GM23338 (cell line): Measurements from ENCODE around the gene VSIR. TPM values are rescaled to one million over a fixed set of nuclear protein-coding genes. Genes with fewer than 3 reads are reported as not detected.
A peak's percentile ranks its signal among the peaks of the same experiment; 100 is the strongest.

Experiments
- ATAC-seq: fragments of 200-7000 bp; cut with Tn5 transposase; 3 replicates; pipeline ENCODE4 v1.9.1; 2020
- DNase-seq: peaks from one replicate; pipeline ENCODE4 v3.0.0-alpha.2; 2015; ENCODE audit warnings: low spot score
- H2AFZ ChIP-seq: fragments of 200-600 bp; sonication (generic); 2 replicates; pipeline ENCODE4 v1.8.0; 2016; ENCODE audit warnings: antibody characterized with exemption, mild to moderate bottlenecking, moderate library complexity
- H3F3A ChIP-seq: fragments of 200-600 bp; sonication (generic); replicated peaks from 2 replicates; pipeline ENCODE4 v1.8.0; 2017; ENCODE audit warnings: antibody characterized with exemption, mixed run types, low read depth
- H3K27ac ChIP-seq: fragments of 200-600 bp; sonication (generic); 2 replicates; pipeline ENCODE4 v1.6.1; 2016; ENCODE audit warnings: low read depth
- H3K27me3 ChIP-seq: fragments of 200-600 bp; sonication (generic); 2 replicates; pipeline ENCODE4 v1.8.0; 2016; ENCODE audit warnings: mild to moderate bottlenecking, mixed run types, moderate library complexity; ENCODE audit not compliant: insufficient read depth
- H3K36me3 ChIP-seq: fragments of 200-600 bp; sonication (generic); 2 replicates; pipeline ENCODE4 v1.8.0; 2016; ENCODE audit warnings: mild to moderate bottlenecking; ENCODE audit not compliant: insufficient read depth
- H3K4me1 ChIP-seq: fragments of 200-600 bp; sonication (generic); 2 replicates; pipeline ENCODE4 v1.8.0; 2016; ENCODE audit warnings: mild to moderate bottlenecking, moderate library complexity; ENCODE audit not compliant: insufficient read depth
- H3K4me2 ChIP-seq: fragments of 200-600 bp; sonication (generic); 2 replicates; pipeline ENCODE4 v1.7.1; 2017; ENCODE audit warnings: mixed run types
- H3K4me3 ChIP-seq: fragments of 200-600 bp; sonication (generic); 2 replicates; pipeline ENCODE4 v1.6.1; 2016; ENCODE audit warnings: mixed run types
- H3K79me2 ChIP-seq: fragments of 200-600 bp; sonication (generic); replicated peaks from 2 replicates; pipeline ENCODE4 v1.8.0; 2017; ENCODE audit warnings: mild to moderate bottlenecking; ENCODE audit not compliant: insufficient read depth
- H3K9me2 ChIP-seq: fragments of 200-600 bp; sonication (generic); 2 replicates; pipeline ENCODE4 v1.8.0; 2017; ENCODE audit not compliant: insufficient read depth
- H4K20me1 ChIP-seq: fragments of 200-600 bp; sonication (generic); replicated peaks from 2 replicates; pipeline ENCODE4 v1.8.0; 2017; ENCODE audit warnings: mild to moderate bottlenecking; ENCODE audit not compliant: insufficient read depth
- H3K27ac Mint-ChIP-seq: 2 replicates; pipeline ENCODE4 v1.8.0; 2020; ENCODE audit warnings: inconsistent platforms, mild to moderate bottlenecking, moderate library complexity, mixed read lengths
- H3K27me3 Mint-ChIP-seq: 3 replicates; pipeline ENCODE4 v1.8.0; 2022; ENCODE audit warnings: low read depth, mild to moderate bottlenecking, moderate library complexity, mixed read lengths, inconsistent platforms; ENCODE audit not compliant: insufficient read depth, poor library complexity
- H3K36me3 Mint-ChIP-seq: 3 replicates; pipeline ENCODE4 v1.8.0; 2021; ENCODE audit warnings: low read depth, mild to moderate bottlenecking, inconsistent platforms, moderate library complexity, mixed read lengths
- H3K4me1 Mint-ChIP-seq: 3 replicates; pipeline ENCODE4 v1.8.0; 2020; ENCODE audit warnings: mild to moderate bottlenecking, inconsistent platforms, mixed read lengths
- H3K4me3 Mint-ChIP-seq: 3 replicates; pipeline ENCODE4 v1.8.0; 2021; ENCODE audit warnings: moderate library complexity, mild to moderate bottlenecking, inconsistent platforms, mixed read lengths
- H3K9me3 Mint-ChIP-seq: 3 replicates; pipeline ENCODE4 v1.8.0; 2020; ENCODE audit warnings: moderate library complexity, mild to moderate bottlenecking, inconsistent platforms, mixed read lengths
- CREB1 ChIP-seq: fragments of 250-450 bp; sonication (Bioruptor Pico); IDR thresholded peaks from 2 replicates; pipeline ENCODE4 v1.5.0; 2020; ENCODE audit warnings: low read depth, mild to moderate bottlenecking, moderate library complexity
- REST ChIP-seq: IDR thresholded peaks from one replicate; pipeline ENCODE4 v1.6.1; 2018; ENCODE audit warnings: antibody characterized with exemption; ENCODE audit not compliant: unreplicated experiment
- STAT1 ChIP-seq: IDR thresholded peaks from one replicate; pipeline ENCODE4 v1.6.1; 2016; ENCODE audit warnings: antibody characterized with exemption; ENCODE audit not compliant: unreplicated experiment
- long read RNA-seq: library from polyadenylated mRNA; unstranded; transcript quantifications from one replicate; pipeline ENCODE4 v2.0.0, GENCODE V29; 2020; ENCODE audit not compliant: unreplicated experiment
- polyA plus RNA-seq: library from polyadenylated mRNA; unstranded; fragments of >200 nt; fragmentation: Nextera tagmentation; extraction: Ambion mirVana; gene quantifications from 2 replicates; pipeline ENCODE4 v1.2.1, GENCODE V29; 2016
- total RNA-seq: library from RNA; depleted of rRNA; stranded (reverse); fragments of >200 nt; shearing (Covaris generic); gene quantifications from 2 replicates; pipeline ENCODE4 v1.2.3, GENCODE V29; 2014; rRNA removed
- TF ChIP-seq, protein P1 (sequence below): fragments of 250-450 bp; sonication (Bioruptor Pico); IDR thresholded peaks from 2 replicates; pipeline ENCODE4 v1.5.0; 2020; ENCODE audit warnings: mild to moderate bottlenecking, moderate library complexity
- TF ChIP-seq, protein P2 (sequence below), 2 experiments: fragments of 200-600 bp in 1 of 2; sonication (generic) in 1 of 2; conservative IDR thresholded peaks; 2 replicates each; pipeline versions ENCODE4 v1.5.1 to v1.6.1; 2016 to 2017; ENCODE audit warnings: antibody characterized with exemption in 2 of 2, low read depth in 2 of 2, mild to moderate bottlenecking in 2 of 2, moderate library complexity in 1 of 2

The VSIR gene
- total RNA-seq: 0.04 and 0.10 TPM in 2 replicates
- 0.74 TPM in 1 of 2 replicates, not detected in the other for polyA plus RNA-seq
- long read RNA-seq: 0 reads

- no peak within 1 kb of the TSS for H3K27ac Mint-ChIP-seq
- H3F3A ChIP-seq: no peaks in the 10 kb centered on the region
Observed at GRCh38 chr10:71773221-71773971, at the start of gene VSIR. Gene VSIR, minus strand, starts transcription at chr10:71773520. Its CDS starts 81 bp downstream, at chr10:71773439.

More at GRCh38 chr10:71773221-71773971, at the start of gene VSIR:
- no peaks in the 10 kb centered on the region for H3K4me1 ChIP-seq
- no peaks in the 10 kb centered on the region for H3K9me2 ChIP-seq
- Mint-ChIP-seq H3K27me3 (peaks cover 11% of the 10 kb centered on the region), H3K9me3 (peaks cover 2% of the 10 kb centered on the region; the same call in 1 of the 3 replicates), H3K36me3 (no peaks in the 10 kb centered on the region), H3K4me1 (peaks cover 6% of the 10 kb centered on the region; the same call in 2 of the 3 replicates), H3K4me3 (peak within 1 kb of the TSS; percentile 69)
- peak within 1 kb of the TSS; percentile 64 for H3K4me3 ChIP-seq
- no peaks in the 10 kb centered on the region for H4K20me1 ChIP-seq
- no peaks in the 10 kb centered on the region for H3K79me2 ChIP-seq
- peaks cover 12% of the 10 kb centered on the region; the same call in 1 of the 2 replicates for H3K27me3 ChIP-seq
- no peak within 1 kb of the TSS for H3K27ac ChIP-seq
- peak; percentile 81 for DNase-seq
- no peaks in the 10 kb centered on the region for H3K36me3 ChIP-seq
- peak within 1 kb of the TSS; percentile 84 for H3K4me2 ChIP-seq
- TF ChIP-seq, protein P1, sequence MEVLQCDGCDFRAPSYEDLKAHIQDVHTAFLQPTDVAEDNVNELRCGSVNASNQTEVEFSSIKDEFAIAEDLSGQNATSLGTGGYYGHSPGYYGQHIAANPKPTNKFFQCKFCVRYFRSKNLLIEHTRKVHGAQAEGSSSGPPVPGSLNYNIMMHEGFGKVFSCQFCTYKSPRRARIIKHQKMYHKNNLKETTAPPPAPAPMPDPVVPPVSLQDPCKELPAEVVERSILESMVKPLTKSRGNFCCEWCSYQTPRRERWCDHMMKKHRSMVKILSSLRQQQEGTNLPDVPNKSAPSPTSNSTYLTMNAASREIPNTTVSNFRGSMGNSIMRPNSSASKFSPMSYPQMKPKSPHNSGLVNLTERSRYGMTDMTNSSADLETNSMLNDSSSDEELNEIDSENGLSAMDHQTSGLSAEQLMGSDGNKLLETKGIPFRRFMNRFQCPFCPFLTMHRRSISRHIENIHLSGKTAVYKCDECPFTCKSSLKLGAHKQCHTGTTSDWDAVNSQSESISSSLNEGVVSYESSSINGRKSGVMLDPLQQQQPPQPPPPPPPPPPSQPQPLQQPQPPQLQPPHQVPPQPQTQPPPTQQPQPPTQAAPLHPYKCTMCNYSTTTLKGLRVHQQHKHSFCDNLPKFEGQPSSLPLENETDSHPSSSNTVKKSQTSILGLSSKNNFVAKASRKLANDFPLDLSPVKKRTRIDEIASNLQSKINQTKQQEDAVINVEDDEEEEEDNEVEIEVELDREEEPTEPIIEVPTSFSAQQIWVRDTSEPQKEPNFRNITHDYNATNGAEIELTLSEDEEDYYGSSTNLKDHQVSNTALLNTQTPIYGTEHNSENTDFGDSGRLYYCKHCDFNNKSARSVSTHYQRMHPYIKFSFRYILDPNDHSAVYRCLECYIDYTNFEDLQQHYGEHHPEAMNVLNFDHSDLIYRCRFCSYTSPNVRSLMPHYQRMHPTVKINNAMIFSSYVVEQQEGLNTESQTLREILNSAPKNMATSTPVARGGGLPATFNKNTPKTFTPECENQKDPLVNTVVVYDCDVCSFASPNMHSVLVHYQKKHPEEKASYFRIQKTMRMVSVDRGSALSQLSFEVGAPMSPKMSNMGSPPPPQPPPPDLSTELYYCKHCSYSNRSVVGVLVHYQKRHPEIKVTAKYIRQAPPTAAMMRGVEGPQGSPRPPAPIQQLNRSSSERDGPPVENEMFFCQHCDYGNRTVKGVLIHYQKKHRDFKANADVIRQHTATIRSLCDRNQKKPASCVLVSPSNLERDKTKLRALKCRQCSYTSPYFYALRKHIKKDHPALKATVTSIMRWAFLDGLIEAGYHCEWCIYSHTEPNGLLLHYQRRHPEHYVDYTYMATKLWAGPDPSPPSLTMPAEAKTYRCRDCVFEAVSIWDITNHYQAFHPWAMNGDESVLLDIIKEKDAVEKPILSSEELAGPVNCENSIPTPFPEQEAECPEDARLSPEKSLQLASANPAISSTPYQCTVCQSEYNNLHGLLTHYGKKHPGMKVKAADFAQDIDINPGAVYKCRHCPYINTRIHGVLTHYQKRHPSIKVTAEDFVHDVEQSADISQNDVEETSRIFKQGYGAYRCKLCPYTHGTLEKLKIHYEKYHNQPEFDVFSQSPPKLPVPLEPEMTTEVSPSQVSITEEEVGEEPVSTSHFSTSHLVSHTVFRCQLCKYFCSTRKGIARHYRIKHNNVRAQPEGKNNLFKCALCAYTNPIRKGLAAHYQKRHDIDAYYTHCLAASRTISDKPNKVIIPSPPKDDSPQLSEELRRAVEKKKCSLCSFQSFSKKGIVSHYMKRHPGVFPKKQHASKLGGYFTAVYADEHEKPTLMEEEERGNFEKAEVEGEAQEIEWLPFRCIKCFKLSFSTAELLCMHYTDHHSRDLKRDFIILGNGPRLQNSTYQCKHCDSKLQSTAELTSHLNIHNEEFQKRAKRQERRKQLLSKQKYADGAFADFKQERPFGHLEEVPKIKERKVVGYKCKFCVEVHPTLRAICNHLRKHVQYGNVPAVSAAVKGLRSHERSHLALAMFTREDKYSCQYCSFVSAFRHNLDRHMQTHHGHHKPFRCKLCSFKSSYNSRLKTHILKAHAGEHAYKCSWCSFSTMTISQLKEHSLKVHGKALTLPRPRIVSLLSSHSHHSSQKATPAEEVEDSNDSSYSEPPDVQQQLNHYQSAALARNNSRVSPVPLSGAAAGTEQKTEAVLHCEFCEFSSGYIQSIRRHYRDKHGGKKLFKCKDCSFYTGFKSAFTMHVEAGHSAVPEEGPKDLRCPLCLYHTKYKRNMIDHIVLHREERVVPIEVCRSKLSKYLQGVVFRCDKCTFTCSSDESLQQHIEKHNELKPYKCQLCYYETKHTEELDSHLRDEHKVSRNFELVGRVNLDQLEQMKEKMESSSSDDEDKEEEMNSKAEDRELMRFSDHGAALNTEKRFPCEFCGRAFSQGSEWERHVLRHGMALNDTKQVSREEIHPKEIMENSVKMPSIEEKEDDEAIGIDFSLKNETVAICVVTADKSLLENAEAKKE (CRISPR knock-in tag): no peak
- TF ChIP-seq CREB1 (peak; percentile 43), STAT1 (no peak), REST (no peak)
- TF ChIP-seq, protein P2, sequence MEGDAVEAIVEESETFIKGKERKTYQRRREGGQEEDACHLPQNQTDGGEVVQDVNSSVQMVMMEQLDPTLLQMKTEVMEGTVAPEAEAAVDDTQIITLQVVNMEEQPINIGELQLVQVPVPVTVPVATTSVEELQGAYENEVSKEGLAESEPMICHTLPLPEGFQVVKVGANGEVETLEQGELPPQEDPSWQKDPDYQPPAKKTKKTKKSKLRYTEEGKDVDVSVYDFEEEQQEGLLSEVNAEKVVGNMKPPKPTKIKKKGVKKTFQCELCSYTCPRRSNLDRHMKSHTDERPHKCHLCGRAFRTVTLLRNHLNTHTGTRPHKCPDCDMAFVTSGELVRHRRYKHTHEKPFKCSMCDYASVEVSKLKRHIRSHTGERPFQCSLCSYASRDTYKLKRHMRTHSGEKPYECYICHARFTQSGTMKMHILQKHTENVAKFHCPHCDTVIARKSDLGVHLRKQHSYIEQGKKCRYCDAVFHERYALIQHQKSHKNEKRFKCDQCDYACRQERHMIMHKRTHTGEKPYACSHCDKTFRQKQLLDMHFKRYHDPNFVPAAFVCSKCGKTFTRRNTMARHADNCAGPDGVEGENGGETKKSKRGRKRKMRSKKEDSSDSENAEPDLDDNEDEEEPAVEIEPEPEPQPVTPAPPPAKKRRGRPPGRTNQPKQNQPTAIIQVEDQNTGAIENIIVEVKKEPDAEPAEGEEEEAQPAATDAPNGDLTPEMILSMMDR (conservative IDR thresholded peaks at IDR 0.05; ENCODE audit: low read depth in 2 of 2): peak; percentile 60 to 75
- peak; percentile 86 for ATAC-seq
- H2AFZ ChIP-seq: peak within 1 kb of the TSS; percentile 94
